Activated naive CD8-positive, alpha-beta T cell treated with anti-CD3 and anti-CD28 coated beads for 36 hours (primary cell): ENCODE measurements around the gene COL4A2. TPM values are rescaled to one million over a fixed set of nuclear protein-coding genes. Genes with fewer than 3 reads are reported as not detected.

Experiments
- DNase-seq: peaks from one replicate; pipeline ENCODE4 v3.0.0; 2021
- H3K27ac Mint-ChIP-seq: one replicate; pipeline ENCODE4 v1.8.0; 2022; ENCODE audit warnings: mild to moderate bottlenecking, moderate library complexity, mixed read lengths
- H3K27me3 Mint-ChIP-seq: one replicate; pipeline ENCODE4 v1.8.0; 2022; ENCODE audit warnings: mild to moderate bottlenecking, mixed read lengths
- H3K36me3 Mint-ChIP-seq: one replicate; pipeline ENCODE4 v1.8.0; 2021; ENCODE audit warnings: mild to moderate bottlenecking, mixed read lengths
- H3K4me1 Mint-ChIP-seq: one replicate; pipeline ENCODE4 v1.8.0; 2021; ENCODE audit warnings: mixed read lengths
- H3K4me3 Mint-ChIP-seq: one replicate; pipeline ENCODE4 v1.8.0; 2022; ENCODE audit warnings: mild to moderate bottlenecking, moderate library complexity, mixed read lengths
- H3K9me3 Mint-ChIP-seq: one replicate; pipeline ENCODE4 v1.8.0; 2022; ENCODE audit warnings: mixed read lengths
- total RNA-seq, 2 experiments: library from RNA; stranded (reverse); gene quantifications; one replicate each; pipeline ENCODE4 v1.2.3, GENCODE V29; 2021

The COL4A2 gene
- total RNA-seq, 2 experiments from 2014 or later: not detected

DNA sequence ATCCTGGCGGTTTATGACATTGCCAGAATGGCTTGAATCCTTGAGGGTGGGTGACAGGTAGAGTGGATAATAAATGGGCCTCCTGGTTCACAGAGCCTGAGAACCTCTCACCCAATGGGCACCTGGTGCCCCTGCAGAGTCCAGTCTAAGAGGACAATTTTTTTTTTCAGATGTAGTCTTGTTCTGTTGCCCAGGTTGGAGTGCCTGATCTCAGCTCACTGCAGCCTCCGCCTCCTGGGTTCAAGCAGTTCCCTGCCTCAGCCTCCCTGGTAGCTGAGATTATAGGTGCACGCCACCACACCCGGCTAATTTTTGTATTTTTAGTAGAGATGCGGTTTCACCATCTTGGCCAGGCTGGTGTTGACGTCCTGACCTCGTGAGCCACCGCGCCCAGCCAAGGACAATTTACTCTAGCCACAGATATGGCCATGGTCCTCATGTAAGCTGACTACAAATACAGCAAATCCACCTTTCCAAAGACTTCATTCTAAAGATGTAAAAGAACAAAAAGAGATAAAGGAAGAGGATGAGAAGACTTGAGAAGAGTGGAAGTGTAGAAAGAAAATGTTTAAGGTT lies 33.0 kb downstream of the COL4A2 start:
- peak overlapping the region; percentile 80 for H3K27ac Mint-ChIP-seq
- H3K36me3 Mint-ChIP-seq: peaks cover 1% of the 10 kb centered on the region
- no peak for DNase-seq
- H3K4me1 Mint-ChIP-seq: peaks cover 26% of the 10 kb centered on the region
- peaks cover 27% of the 10 kb centered on the region for H3K27me3 Mint-ChIP-seq
- peaks cover 3% of the 10 kb centered on the region for H3K9me3 Mint-ChIP-seq
- no peak overlapping the region for H3K4me3 Mint-ChIP-seq

- H3K27ac Mint-ChIP-seq: peak overlapping the region; percentile 80
- peaks cover 3% of the 10 kb centered on the region for H3K9me3 Mint-ChIP-seq
- peaks cover 27% of the 10 kb centered on the region for H3K27me3 Mint-ChIP-seq
- DNase-seq: peak; percentile 69
- H3K4me3 Mint-ChIP-seq: peak overlapping the region; percentile 26
- peaks cover 1% of the 10 kb centered on the region for H3K36me3 Mint-ChIP-seq
- H3K4me1 Mint-ChIP-seq: peaks cover 26% of the 10 kb centered on the region
These were observed 33.8 kb downstream of the COL4A2 start for GRCh38 chr13:110340812-110341444.

GRCh38 chr13:110341445-110342244 lies 34.6 kb downstream of the COL4A2 start:
- H3K27me3 Mint-ChIP-seq: peaks cover 27% of the 10 kb centered on the region
- peak overlapping the region; percentile 67 for H3K27ac Mint-ChIP-seq

DNA sequence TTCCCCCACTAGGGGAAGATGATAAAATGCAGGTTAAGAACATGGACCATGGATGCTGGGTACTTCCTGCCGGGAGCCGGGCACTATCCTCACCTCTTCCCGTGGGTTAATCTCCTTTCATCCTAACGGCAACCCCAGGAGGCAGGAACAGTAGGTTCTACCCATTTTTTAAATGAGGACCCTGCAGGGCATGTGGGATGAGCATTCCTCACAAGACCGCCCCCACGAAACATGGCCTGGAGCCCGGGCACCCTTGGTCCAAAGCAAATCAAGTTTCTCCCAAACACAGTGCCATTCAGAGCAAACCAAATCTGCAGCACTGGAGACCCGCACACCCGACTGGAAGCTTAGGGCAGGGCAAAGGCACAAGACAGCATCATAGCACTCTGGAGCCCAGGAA lies 35.4 kb downstream of the COL4A2 start:
- no peak overlapping the region for H3K27ac Mint-ChIP-seq
- H3K4me1 Mint-ChIP-seq: peaks cover 26% of the 10 kb centered on the region
- no peak overlapping the region for H3K4me3 Mint-ChIP-seq
- DNase-seq: no peak
- peaks cover 27% of the 10 kb centered on the region for H3K27me3 Mint-ChIP-seq
- peaks cover 3% of the 10 kb centered on the region for H3K9me3 Mint-ChIP-seq
- H3K36me3 Mint-ChIP-seq: peaks cover 1% of the 10 kb centered on the region

More at GRCh38 chr13:110341445-110342244, 34.6 kb downstream of the COL4A2 start:
- DNase-seq: no peak
- H3K9me3 Mint-ChIP-seq: peaks cover 3% of the 10 kb centered on the region
- H3K4me3 Mint-ChIP-seq: no peak overlapping the region
- peaks cover 26% of the 10 kb centered on the region for H3K4me1 Mint-ChIP-seq
- H3K36me3 Mint-ChIP-seq: peaks cover 1% of the 10 kb centered on the region

- Mint-ChIP-seq H3K27ac (no peak overlapping the region), H3K4me3 (no peak overlapping the region), H3K36me3 (peaks cover 1% of the 10 kb centered on the region), H3K27me3 (peaks cover 27% of the 10 kb centered on the region), H3K9me3 (peaks cover 3% of the 10 kb centered on the region), H3K4me1 (peaks cover 26% of the 10 kb centered on the region)
- no peak for DNase-seq
These were observed 36.3 kb downstream of the COL4A2 start for GRCh38 chr13:110343241-110343865.

GRCh38 chr13:110344320-110344719 lies 37.2 kb downstream of the COL4A2 start:
- H3K9me3 Mint-ChIP-seq: peaks cover 3% of the 10 kb centered on the region
- no peak overlapping the region for H3K4me3 Mint-ChIP-seq
- DNase-seq: no peak
- peaks cover 1% of the 10 kb centered on the region for H3K36me3 Mint-ChIP-seq
- H3K4me1 Mint-ChIP-seq: peaks cover 24% of the 10 kb centered on the region
- no peak overlapping the region for H3K27ac Mint-ChIP-seq
- H3K27me3 Mint-ChIP-seq: peaks cover 24% of the 10 kb centered on the region

- peaks cover 3% of the 10 kb centered on the region for H3K9me3 Mint-ChIP-seq
- no peak overlapping the region for H3K27ac Mint-ChIP-seq
- peaks cover 17% of the 10 kb centered on the region for H3K4me1 Mint-ChIP-seq
- H3K4me3 Mint-ChIP-seq: no peak overlapping the region
- H3K36me3 Mint-ChIP-seq: peaks cover 1% of the 10 kb centered on the region
- DNase-seq: no peak
- peaks cover 26% of the 10 kb centered on the region for H3K27me3 Mint-ChIP-seq
These were observed 38.2 kb downstream of the COL4A2 start for GRCh38 chr13:110345266-110345665.

DNA sequence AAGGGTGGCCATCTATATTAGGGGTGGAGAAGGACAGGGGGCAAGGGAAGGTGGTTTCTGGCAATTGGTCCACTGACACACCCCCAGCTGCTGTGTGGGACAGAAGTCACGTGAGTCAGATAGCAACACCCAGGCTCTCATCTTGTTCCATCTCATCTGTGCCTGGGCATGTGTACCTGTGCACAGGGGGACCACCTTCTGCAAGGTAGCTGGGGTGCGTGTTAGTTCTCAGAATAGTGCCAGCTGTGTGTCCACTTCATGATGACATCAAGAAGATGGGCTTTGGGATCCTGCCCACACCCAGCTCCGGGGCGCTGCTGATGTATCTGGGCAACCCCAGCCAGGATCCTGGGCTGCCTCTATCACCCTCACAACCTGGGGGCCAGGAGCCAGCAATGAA lies 38.6 kb downstream of the COL4A2 start:
- Mint-ChIP-seq H3K4me3 (no peak overlapping the region), H3K36me3 (peaks cover 1% of the 10 kb centered on the region), H3K27me3 (peaks cover 24% of the 10 kb centered on the region), H3K27ac (no peak overlapping the region), H3K4me1 (peaks cover 12% of the 10 kb centered on the region), H3K9me3 (peaks cover 3% of the 10 kb centered on the region)
- no peak for DNase-seq

- H3K9me3 Mint-ChIP-seq: peaks cover 1% of the 10 kb centered on the region
- no peak for DNase-seq
- H3K36me3 Mint-ChIP-seq: no peaks in the 10 kb centered on the region
- H3K27me3 Mint-ChIP-seq: peaks cover 15% of the 10 kb centered on the region
- no peak overlapping the region for H3K27ac Mint-ChIP-seq
- no peak overlapping the region for H3K4me3 Mint-ChIP-seq
- peaks cover 3% of the 10 kb centered on the region for H3K4me1 Mint-ChIP-seq
These were observed 39.6 kb downstream of the COL4A2 start for GRCh38 chr13:110346661-110347067.

- no peak overlapping the region for H3K4me3 Mint-ChIP-seq
- H3K27me3 Mint-ChIP-seq: peaks cover 12% of the 10 kb centered on the region
- H3K9me3 Mint-ChIP-seq: no peaks in the 10 kb centered on the region
- no peaks in the 10 kb centered on the region for H3K36me3 Mint-ChIP-seq
- no peak for DNase-seq
- no peak overlapping the region for H3K27ac Mint-ChIP-seq
- no peaks in the 10 kb centered on the region for H3K4me1 Mint-ChIP-seq
These were observed 40.0 kb downstream of the COL4A2 start for GRCh38 chr13:110347088-110347487.

- Mint-ChIP-seq H3K27me3 (peaks cover 12% of the 10 kb centered on the region), H3K4me3 (no peak overlapping the region), H3K27ac (no peak overlapping the region), H3K9me3 (no peaks in the 10 kb centered on the region), H3K36me3 (no peaks in the 10 kb centered on the region), H3K4me1 (no peaks in the 10 kb centered on the region)
- no peak for DNase-seq
These were observed 40.6 kb downstream of the COL4A2 start for GRCh38 chr13:110347535-110348308.

DNA sequence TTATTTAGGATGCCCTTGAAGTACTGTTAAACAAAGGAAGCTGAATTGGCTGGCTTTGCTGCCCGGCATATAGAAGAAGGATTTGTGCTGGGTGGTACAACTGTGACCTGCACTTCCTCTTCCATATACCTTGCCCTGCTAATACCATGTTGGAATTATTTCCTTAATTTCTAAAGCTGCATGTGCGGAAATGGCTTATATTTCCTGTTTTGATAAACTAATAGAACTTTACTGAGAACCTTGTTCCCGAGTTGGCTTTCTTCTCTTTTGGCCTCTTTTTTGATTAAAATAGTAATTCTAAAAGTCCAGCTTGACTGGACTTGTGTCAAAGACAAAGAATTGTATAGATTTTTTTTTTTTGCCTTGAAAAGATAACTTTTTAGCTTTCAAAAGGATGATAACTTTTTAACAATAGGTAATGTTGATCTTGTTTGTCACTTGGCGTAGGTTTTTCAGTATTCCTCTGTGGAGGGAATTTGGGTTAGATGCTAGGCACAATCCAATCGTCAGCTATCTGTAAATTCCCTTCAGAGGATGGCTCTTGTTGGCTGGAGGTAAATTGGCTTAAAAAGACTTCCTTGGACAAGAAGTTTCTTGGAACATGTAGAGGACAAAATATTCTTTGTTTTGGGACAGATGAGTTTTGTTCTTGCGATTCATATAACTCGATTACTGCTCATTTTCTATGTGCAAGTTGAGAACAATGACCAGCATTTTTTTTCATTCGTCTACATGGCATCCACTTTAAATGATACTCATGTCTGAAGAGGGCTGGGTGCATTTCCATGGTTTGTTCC lies 41.4 kb downstream of the COL4A2 start:
- Mint-ChIP-seq H3K27me3 (peaks cover 10% of the 10 kb centered on the region), H3K4me1 (no peaks in the 10 kb centered on the region), H3K36me3 (no peaks in the 10 kb centered on the region), H3K27ac (no peak overlapping the region), H3K9me3 (no peaks in the 10 kb centered on the region), H3K4me3 (no peak overlapping the region)
- DNase-seq: no peak

DNA sequence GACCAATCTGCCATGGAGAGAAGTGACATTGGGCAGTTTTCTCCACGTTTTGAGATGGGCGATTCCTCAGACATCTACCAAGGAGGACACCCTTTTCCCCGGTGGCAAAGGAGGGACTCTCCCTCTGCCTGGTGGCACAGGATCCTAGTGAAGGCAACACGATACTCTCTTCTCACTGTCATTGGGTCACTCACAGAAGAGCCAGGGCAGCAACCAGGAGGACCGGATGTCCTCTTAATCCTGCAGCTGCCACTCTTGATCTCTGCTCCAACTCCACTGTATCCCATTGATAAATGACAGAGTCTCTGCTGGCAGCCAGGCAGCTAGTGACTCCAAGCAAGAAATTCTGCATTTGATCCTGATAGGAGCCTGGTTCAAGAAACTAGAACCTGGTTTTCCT lies 42.2 kb downstream of the COL4A2 start:
- H3K4me3 Mint-ChIP-seq: no peak overlapping the region
- no peak overlapping the region for H3K27ac Mint-ChIP-seq
- H3K27me3 Mint-ChIP-seq: peaks cover 12% of the 10 kb centered on the region
- no peaks in the 10 kb centered on the region for H3K9me3 Mint-ChIP-seq
- H3K4me1 Mint-ChIP-seq: no peaks in the 10 kb centered on the region
- H3K36me3 Mint-ChIP-seq: no peaks in the 10 kb centered on the region
- no peak for DNase-seq

GRCh38 chr13:110350049-110350448 lies 43.0 kb downstream of the COL4A2 start:
- H3K27me3 Mint-ChIP-seq: peaks cover 12% of the 10 kb centered on the region
- no peaks in the 10 kb centered on the region for H3K9me3 Mint-ChIP-seq
- H3K4me1 Mint-ChIP-seq: no peaks in the 10 kb centered on the region
- H3K4me3 Mint-ChIP-seq: no peak overlapping the region
- no peak overlapping the region for H3K27ac Mint-ChIP-seq
- H3K36me3 Mint-ChIP-seq: no peaks in the 10 kb centered on the region
- DNase-seq: no peak
